Measurements from ENCODE around the gene ST8SIA6.

ST8SIA6 gene

GRCh38 chr10:17409170-17409733, 45.1 kb downstream of the ST8SIA6 start:
- H3K27ac ChIP-seq (ENCODE audit: low read depth, low read length), result no peak overlapping the region
- no peak overlapping the region for H3K4me3 ChIP-seq (ENCODE audit: insufficient read depth, low read length, poor library complexity, severe bottlenecking)
- H3K27me3 ChIP-seq (ENCODE audit: low read length), result no peaks in the 10 kb centered on the region
- H3K9me3 ChIP-seq (ENCODE audit: insufficient read depth, low read length), result no peaks in the 10 kb centered on the region
- no peaks in the 10 kb centered on the region for H3F3A ChIP-seq (ENCODE audit: insufficient read depth)
- H3K9me2 ChIP-seq (replicated peaks; ENCODE audit: insufficient read depth, low read length), result no peaks in the 10 kb centered on the region
- H3K4me2 ChIP-seq (ENCODE audit: low read depth, low read length, poor library complexity, severe bottlenecking), result no peak overlapping the region
- H4K20me1 ChIP-seq (ENCODE audit: low read depth, low read length), result no peaks in the 10 kb centered on the region
- no peak overlapping the region for H3K9ac ChIP-seq (ENCODE audit: low read length)
- no peaks in the 10 kb centered on the region for H3K79me2 ChIP-seq (ENCODE audit: insufficient read depth, low read length)
- H3K36me3 ChIP-seq (ENCODE audit: low read length), result no peaks in the 10 kb centered on the region
- TF ChIP-seq CTCF (IDR thresholded peaks at IDR 0.05; ENCODE audit: insufficient read depth, low read length, poor library complexity, severe bottlenecking), result peak; percentile 22
- TF ChIP-seq EZH2phosphoT487 (conservative IDR thresholded peaks at IDR 0.05; ENCODE audit: low read length), result no peak
- no peak overlapping the region for H2AFZ ChIP-seq (ENCODE audit: low read depth, low read length, severe bottlenecking)

GRCh38 chr10:17407047-17407446, 47.3 kb downstream of the ST8SIA6 start:
- Histone ChIP-seq H3K9ac (ENCODE audit: low read length) (no peak overlapping the region), H3K36me3 (ENCODE audit: low read length) (no peaks in the 10 kb centered on the region), H3K4me2 (ENCODE audit: low read depth, low read length, poor library complexity, severe bottlenecking) (no peak overlapping the region), H3K4me3 (ENCODE audit: insufficient read depth, low read length, poor library complexity, severe bottlenecking) (no peak overlapping the region), H3K9me2 (replicated peaks; ENCODE audit: insufficient read depth, low read length) (no peaks in the 10 kb centered on the region), H3F3A (ENCODE audit: insufficient read depth) (no peaks in the 10 kb centered on the region), H2AFZ (ENCODE audit: low read depth, low read length, severe bottlenecking) (no peak overlapping the region), H3K9me3 (ENCODE audit: insufficient read depth, low read length) (no peaks in the 10 kb centered on the region), H3K79me2 (ENCODE audit: insufficient read depth, low read length) (no peaks in the 10 kb centered on the region), H4K20me1 (ENCODE audit: low read depth, low read length) (no peaks in the 10 kb centered on the region), H3K27ac (ENCODE audit: low read depth, low read length) (no peak overlapping the region), H3K27me3 (ENCODE audit: low read length) (no peaks in the 10 kb centered on the region)
- TF ChIP-seq EZH2phosphoT487 (conservative IDR thresholded peaks at IDR 0.05; ENCODE audit: low read length) (no peak), CTCF (IDR thresholded peaks at IDR 0.05; ENCODE audit: insufficient read depth, low read length, poor library complexity, severe bottlenecking) (no peak)

GRCh38 chr10:17406036-17406834, 48.2 kb downstream of the ST8SIA6 start:
- H3K27ac ChIP-seq (ENCODE audit: low read depth, low read length), result no peak overlapping the region
- H2AFZ ChIP-seq (ENCODE audit: low read depth, low read length, severe bottlenecking), result no peak overlapping the region
- H3K9ac ChIP-seq (ENCODE audit: low read length), result no peak overlapping the region

More at GRCh38 chr10:17406036-17406834, 48.2 kb downstream of the ST8SIA6 start:
- Histone ChIP-seq H3F3A (ENCODE audit: insufficient read depth) (no peaks in the 10 kb centered on the region), H3K9me2 (replicated peaks; ENCODE audit: insufficient read depth, low read length) (no peaks in the 10 kb centered on the region), H3K4me3 (ENCODE audit: insufficient read depth, low read length, poor library complexity, severe bottlenecking) (no peak overlapping the region), H3K36me3 (ENCODE audit: low read length) (no peaks in the 10 kb centered on the region), H3K27me3 (ENCODE audit: low read length) (no peaks in the 10 kb centered on the region), H3K9me3 (ENCODE audit: insufficient read depth, low read length) (no peaks in the 10 kb centered on the region), H4K20me1 (ENCODE audit: low read depth, low read length) (no peaks in the 10 kb centered on the region), H3K4me2 (ENCODE audit: low read depth, low read length, poor library complexity, severe bottlenecking) (no peak overlapping the region), H3K79me2 (ENCODE audit: insufficient read depth, low read length) (no peaks in the 10 kb centered on the region)
- TF ChIP-seq CTCF (IDR thresholded peaks at IDR 0.05; ENCODE audit: insufficient read depth, low read length, poor library complexity, severe bottlenecking) (no peak), EZH2phosphoT487 (conservative IDR thresholded peaks at IDR 0.05; ENCODE audit: low read length) (no peak)

Data from SU-DHL-6 (cell line).